GM18519 (cell line): ENCODE data around the gene MRPL43.
"Not testable (repeated sequence)": the region's sequence is repeated elsewhere in the genome, so short reads cannot be mapped to it uniquely, and the experiment has no call there.

Source experiments
- ATAC-seq: cut with Tn5 transposase; IDR thresholded peaks from one replicate; pipeline ENCODE4 v1.9.1; 2021; ENCODE audit warnings: mild to moderate bottlenecking, moderate library complexity; ENCODE audit not compliant: unreplicated experiment, low FRiP score

MRPL43 gene

GRCh38 chr10:100984672-100985177 lies 2.6 kb downstream of the MRPL43 start:
- no peak for ATAC-seq

DNA sequence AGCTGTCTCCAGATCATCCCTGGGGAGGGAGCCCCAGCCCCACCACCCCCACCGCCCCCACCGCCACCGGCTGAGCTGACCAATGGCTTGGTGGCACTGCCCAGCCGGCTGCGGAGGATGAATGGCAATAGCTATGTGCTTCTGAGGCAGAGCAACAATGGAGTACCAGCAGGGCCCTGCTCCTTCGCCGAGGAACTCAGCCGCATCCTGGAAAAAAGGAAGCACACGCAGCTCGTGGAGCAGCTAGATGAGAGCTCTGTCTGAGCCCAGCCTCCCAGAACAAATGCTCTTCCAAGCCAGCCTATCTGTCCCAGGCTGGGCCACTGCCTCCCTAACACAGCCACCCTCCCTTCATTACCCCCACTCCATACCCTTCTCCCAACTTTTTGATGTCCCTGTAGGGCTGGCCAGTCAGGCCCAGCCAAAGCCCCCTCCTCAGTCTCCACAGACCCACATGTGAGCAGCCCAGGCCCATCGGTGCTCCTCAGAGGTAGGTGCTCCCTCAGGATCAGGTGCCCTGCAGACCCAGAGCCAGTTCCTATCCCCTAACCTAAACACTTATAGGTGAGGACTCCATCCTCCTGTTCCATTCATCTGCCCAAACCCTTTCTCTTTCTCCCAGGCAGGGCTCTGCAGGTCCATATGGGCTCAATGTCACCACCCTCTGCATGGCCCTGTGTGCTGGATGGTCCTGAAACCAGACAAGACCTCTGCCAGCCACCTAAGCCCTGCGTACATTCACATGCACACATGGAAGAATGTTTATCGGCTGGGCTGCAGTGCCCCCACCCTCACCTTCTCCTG lies 3.2 kb downstream of the MRPL43 start:
- ATAC-seq = no peak

- ATAC-seq = no peak
Measured at GRCh38 chr10:100982916-100983830, 4.1 kb downstream of the MRPL43 start.

DNA sequence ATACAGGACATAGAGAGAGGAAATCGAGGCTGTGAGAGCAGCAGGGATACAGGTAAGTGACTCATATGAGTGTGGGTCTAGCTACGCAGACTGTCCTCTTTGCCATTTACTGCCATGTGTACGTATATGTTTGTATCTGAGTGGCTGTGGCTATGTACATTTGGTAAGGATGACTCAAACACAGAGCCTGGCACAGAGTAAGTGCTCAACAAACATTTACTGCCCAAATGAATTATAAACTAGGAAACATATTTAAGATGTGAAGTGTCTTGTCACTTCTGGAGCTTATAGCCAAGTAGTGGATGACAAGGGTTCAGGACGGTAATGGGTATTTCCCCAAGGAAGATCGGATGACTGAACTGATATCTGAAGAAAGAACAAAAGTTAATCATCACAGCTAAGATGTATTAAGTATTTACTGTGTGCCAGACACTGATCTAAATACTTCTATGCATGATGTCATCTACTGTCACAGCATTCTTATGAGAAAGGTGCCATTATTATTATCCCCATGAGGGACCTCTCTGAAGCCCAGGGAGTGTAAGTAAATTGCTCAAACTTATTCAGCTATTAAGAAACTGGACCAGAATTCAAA lies 6.0 kb downstream of the MRPL43 start:
- no peak for ATAC-seq

DNA sequence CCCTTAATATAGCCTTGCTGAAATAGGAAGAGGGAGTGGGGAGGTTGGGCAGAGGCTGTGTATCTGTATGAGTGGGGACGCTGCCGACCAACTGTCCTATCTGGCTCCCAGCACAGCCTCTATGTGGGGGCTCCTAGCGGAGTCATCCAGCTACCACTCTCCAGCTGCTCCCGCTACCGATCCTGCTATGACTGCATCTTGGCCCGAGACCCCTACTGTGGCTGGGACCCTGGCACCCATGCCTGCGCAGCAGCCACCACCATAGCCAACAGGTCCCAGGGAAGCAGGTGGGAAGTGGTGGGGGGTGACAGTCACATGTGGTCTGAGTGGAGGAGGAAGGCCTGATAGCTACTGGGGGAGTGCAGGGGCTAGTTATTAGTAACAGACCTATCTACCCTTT lies 6.6 kb downstream of the MRPL43 start:
- no peak for ATAC-seq

DNA sequence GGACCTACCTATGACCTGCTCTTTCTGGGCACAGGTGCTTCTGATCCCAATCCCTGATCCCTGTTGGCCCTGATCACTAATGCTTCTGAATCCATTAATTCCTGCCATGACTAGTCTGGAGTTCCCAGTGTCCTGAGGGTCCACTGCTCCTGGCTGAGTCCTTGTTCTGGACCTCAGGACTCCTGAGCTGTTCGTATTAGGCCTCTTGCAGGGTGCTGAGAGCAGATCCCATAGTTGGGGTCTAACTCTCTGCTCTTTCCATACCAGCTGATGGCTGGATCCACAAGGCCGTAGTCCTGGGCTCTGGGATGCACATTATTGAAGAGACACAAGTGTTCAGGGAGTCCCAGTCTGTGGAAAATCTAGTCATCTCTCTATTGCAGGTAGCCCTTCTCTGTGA lies 7.0 kb downstream of the MRPL43 start:
- ATAC-seq = no peak

- ATAC-seq = no peak
Measured at GRCh38 chr10:100979791-100980272, 7.5 kb downstream of the MRPL43 start.

DNA sequence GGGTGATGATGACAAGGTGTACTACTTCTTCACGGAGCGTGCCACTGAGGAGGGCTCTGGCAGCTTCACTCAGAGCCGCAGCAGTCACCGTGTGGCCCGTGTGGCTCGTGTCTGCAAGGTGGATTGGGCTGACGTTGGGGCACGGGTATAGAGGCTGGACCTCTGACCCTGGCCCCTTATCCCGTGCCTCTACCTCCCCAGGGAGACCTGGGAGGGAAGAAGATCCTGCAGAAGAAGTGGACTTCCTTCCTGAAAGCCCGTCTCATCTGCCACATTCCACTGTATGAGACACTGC lies 8.4 kb downstream of the MRPL43 start:
- ATAC-seq = no peak

- ATAC-seq = no peak
Measured at GRCh38 chr10:100978121-100978900, 9.0 kb downstream of the MRPL43 start.

DNA sequence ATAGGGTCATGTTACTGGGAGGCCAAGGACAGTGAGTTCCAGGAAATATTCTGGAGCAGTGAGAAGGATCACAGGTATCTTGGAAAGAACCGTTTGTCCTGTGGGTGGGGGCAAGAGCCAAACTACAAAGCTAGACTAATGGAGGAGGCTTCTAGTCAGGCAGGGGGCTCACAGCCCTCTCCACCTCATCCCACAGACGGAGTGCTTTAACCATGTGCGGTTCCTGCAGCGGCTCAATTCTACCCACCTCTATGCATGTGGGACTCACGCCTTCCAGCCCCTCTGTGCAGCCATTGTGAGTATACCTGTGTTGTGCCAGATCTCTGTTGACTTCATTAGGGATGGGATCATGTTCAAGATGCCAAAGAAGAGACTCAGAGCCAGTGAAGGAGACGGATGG lies 9.9 kb downstream of the MRPL43 start:
- ATAC-seq = no peak

GRCh38 chr10:100976906-100977305 lies 10.4 kb downstream of the MRPL43 start:
- no peak for ATAC-seq

GRCh38 chr10:100975397-100975796 lies 11.9 kb downstream of the MRPL43 start:
- not testable (repeated sequence) for ATAC-seq

DNA sequence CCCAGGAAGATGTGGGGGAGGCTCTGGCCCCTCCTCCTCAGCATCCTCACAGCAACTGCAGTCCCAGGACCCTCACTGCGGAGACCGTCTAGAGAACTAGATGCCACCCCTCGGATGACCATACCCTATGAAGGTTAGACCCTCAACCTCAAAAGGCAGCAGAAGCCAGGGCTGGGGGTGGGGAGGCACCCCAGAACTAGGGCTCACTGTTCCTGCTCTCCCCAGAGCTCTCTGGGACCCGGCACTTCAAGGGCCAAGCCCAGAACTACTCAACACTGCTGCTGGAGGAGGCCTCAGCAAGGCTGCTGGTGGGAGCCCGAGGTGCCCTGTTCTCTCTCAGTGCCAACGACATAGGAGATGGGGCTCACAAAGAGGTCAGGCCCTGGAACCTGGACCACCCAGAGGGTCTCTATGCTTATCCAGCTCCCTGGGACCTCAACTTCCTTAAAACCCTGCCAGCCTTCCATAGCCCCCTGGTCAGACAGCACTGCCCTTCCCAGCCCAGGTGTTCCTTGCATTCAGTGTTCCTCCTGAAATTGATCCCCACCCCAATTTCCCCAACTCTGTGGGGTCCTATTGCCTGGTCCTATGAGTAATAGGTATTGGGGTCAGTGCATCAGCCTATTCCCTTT lies 14.3 kb downstream of the MRPL43 start:
- ATAC-seq = no peak

DNA sequence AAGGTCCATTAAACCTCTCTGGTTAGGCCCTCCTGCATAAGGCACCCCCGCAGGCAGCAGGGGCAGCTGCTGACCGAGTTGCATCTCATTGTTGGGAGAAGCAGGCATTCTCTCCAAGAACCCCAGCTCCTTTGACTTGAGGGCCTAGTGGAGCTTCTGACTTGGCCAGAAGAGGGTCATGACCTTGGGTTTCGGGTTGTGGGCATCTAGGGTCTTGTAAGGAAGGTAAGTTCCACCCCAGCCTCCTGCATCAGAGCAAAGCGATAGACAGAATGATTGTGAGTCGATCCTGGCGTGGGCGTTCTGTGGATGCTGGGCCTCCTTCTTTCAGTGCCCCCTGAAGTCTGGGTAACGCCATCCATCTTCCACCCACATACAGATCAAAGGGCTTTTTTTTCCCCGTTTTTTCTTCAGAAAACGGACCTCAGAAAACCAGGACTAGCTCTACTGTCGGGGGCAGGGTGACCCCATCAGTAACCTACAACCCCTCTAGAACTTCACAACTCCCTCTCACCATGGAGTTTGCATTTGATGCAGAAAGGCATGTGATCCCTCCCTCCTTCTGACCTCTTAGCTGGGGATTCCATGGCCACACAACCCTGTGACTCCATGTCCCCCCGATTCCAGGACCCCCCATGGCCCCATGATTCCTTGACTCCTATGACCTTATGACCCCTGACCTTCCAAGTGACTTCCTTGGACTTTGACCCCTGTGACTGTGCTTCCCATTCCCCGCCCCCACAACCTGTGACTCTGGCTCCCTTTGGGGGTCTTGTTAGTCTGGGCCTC lies 15.0 kb downstream of the MRPL43 start:
- ATAC-seq = no peak

GRCh38 chr10:100970914-100971811 lies 16.1 kb downstream of the MRPL43 start:
- no peak for ATAC-seq

DNA sequence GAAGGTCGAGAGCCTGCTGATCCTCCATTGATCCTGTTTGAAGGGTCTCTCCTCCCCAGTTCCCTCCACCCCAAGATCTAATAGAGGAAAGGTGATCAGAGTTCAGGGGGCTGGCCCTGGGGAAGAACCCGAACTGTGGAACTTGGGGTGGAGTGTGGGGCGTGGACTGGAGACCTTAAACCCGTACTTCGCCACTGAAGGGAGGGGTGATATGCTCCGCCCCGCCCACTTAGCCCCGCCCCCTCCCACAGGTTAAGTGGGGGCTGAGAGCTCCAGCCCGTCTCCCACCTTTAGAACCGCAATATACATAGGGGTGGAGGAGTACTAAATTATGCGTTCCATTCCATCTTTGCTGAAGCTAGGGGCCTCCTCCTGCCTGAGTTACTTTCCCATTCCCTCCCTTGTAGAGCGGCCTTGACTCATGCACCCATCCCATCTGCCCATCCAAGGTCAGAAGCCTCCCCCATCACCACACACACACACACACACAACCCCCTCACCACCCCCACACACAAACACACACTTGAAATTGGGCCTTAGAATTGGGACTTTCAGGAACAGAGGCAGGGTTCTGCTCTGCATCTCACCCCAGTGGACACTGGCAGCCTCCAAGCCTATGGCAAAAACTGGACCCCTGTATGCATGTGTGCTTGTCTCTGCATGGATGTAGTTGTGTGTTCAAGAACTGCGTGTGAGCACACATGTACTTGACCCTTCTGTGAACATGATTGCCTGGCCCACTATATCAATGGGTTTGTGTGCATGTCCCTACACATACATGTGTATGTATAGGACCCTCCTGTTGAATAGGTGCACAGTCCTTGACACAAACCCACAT lies 17.0 kb downstream of the MRPL43 start:
- no peak for ATAC-seq
